Activated CD8-positive, alpha-beta memory T cell treated with anti-CD3 and anti-CD28 coated beads for 1 hour (primary cell): ENCODE results near the gene ANKRD39.
"Not testable (repeated sequence)": the region's sequence is repeated elsewhere in the genome, so short reads cannot be mapped to it uniquely, and the experiment has no call there.

ENCODE experiments used
- DNase-seq, 2 donors: peaks; one replicate each; pipeline ENCODE4 v3.0.0-alpha.2; 2020; ENCODE audit warnings: low read depth in 1 of 2; ENCODE audit errors: extremely low read depth in 1 of 2

Gene ANKRD39

GRCh38 chr2:96873651-96874096 is 15.9 kb upstream of the ANKRD39 start:
- DNase-seq = no peak

- no peak for DNase-seq
Observed at GRCh38 chr2:96872591-96873349, 15.0 kb upstream of the ANKRD39 start.

GRCh38 chr2:96870626-96871255 is 12.9 kb upstream of the ANKRD39 start:
- DNase-seq = peak in 1 of 2 donors; percentile 34

GRCh38 chr2:96869822-96870625 is 12.2 kb upstream of the ANKRD39 start, which contains the start of gene SEMA4C:
SEMA4C (minus strand) TSS chr2:96870080; CDS start chr2:96867886, 2,194 bp downstream.
- DNase-seq = peak in 1 of 2 donors; percentile 50

- no peak for DNase-seq
Observed at GRCh38 chr2:96869281-96869821, 11.5 kb upstream of the ANKRD39 start.

- peak in 1 of 2 donors; percentile 45 for DNase-seq
Observed at GRCh38 chr2:96868555-96869280, 10.9 kb upstream of the ANKRD39 start.

GRCh38 chr2:96867756-96868554 is 10.1 kb upstream of the ANKRD39 start:
- DNase-seq = no peak

GRCh38 chr2:96866986-96867755 is 9.4 kb upstream of the ANKRD39 start:
- no peak for DNase-seq

- no peak for DNase-seq
Observed at GRCh38 chr2:96866586-96866985, 8.8 kb upstream of the ANKRD39 start.

GRCh38 chr2:96866149-96866548 is 8.3 kb upstream of the ANKRD39 start:
- no peak for DNase-seq

GRCh38 chr2:96865654-96866053 is 7.8 kb upstream of the ANKRD39 start:
- DNase-seq = no peak

- DNase-seq = no peak
Observed at GRCh38 chr2:96864343-96865091, 6.7 kb upstream of the ANKRD39 start.

- no peak for DNase-seq
Observed at GRCh38 chr2:96863575-96864342, 5.9 kb upstream of the ANKRD39 start.

GRCh38 chr2:96863056-96863455 is 5.2 kb upstream of the ANKRD39 start:
- not testable (repeated sequence) for DNase-seq

GRCh38 chr2:96861074-96861473 is 3.3 kb upstream of the ANKRD39 start:
- no peak for DNase-seq

GRCh38 chr2:96860065-96861029 is 2.5 kb upstream of the ANKRD39 start:
- no peak for DNase-seq
